ENCODE data around the gene PACS2.
A peak's percentile ranks its signal among the peaks of the same experiment; 100 is the strongest.
"Not testable (repeated sequence)": the region's sequence is repeated elsewhere in the genome, so short reads cannot be mapped to it uniquely, and the experiment has no call there.

Gene PACS2

DNA sequence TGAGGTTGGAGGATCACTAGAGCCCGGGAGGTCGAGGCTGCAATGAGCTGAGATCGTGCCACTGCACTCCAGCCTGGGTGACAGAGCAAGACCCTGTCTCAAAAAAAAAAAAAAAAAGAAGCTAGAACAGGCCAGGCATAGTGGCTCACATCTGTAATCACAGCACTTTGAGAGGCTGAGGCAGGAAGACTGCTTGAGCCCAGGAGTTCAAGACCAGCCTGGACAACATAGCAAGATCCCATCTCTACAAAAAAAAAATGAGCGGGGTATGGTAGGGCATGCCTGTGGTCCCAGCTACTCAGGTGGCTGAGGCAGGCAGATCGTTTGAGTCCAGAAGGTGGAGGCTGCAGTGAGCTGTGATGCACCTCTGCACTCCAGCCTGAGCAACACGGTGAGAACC, 25.6 kb upstream of the PACS2 start:
- not testable (repeated sequence) for DNase-seq

- DNase-seq = peak; percentile 24
Observed at GRCh38 chr14:105290621-105291346, 23.8 kb upstream of the PACS2 start.

DNA sequence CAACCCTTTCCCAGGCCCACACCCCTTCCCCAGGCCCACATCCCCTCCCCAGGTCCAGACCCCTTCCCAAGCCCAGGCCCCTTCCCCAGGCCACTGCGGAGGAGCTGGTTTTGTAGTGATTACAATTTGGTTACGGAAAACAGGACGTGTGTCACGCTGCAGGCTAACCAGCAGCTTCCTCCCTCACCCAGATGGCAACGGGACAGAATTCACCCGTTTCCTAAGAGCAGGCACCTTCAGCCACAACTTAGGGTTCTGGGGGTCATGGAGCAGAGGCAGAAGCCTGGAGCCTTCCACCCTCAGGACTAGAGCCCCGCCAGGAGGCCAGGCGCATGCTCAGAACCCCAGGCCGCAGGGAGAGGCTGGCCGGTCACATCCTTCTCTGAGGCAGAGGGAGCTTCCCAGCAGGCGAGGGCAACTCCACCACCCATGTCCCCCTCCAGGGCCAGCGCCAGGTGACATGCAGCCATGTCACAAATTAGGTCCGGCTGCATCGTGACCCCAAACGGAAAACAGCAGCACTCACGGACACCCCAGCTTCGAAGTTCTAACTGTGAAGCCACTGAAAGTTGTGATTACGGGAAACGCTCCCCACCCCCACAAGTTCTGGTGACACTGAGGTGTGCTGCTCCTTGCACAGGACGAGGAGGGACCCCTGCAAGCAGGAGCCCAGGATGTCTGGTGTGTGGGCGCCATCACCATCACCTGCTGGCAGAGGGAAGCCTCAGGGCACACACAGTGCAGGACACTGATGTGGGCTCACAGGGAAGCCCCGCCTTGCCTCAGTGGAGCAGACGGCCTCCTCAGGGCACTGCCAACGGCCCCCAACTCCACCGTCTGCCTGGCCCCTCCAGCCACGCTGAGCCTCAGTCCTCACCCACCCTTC, 21.5 kb upstream of the PACS2 start:
- no peak for DNase-seq

DNA sequence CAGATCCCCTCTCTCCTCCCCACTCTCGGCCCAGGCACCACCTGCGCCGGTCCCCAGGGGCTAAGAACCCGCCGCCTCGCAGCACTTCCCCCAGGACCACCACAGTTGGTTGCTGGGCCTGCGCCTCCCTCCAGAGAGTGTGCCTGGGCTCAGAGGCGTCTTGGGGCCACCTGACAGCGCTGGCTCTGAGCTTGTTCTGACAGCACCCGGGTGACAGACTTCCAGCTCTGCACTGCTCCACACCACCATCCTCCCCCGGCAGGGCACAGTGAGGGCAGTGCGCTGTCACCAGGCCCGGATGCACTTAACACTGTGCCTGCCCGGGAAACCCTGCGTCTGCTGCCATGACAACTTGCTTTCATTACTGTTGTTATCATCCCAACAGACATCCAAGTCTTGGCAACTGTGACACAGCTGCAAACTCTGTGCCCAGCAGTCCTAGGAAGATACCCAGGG, 20.4 kb upstream of the PACS2 start:
- peak; percentile 85 for DNase-seq

DNA sequence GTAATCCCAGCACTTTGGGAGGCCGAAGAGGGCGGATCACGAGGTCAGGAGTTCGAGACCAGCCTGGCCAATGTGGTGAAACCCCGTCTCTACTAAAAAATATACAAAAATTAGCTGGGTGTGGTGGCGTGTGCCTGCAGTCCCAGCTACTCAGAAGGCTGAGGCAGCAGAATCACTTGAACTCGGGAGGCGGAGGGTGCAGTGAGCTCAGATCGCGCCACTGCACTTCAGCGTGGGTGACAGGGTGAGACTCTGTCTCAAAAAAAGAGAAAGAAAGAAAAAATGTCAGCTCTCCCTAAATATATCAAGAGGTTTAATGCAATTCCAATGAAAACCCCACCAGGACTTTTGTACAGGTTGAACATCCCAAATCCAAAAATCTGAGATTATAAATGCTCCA, 17.2 kb upstream of the PACS2 start:
- DNase-seq = not testable (repeated sequence)

- DNase-seq = no peak
Observed at GRCh38 chr14:105299654-105300541, 14.7 kb upstream of the PACS2 start.

- peak; percentile 91 for DNase-seq
Observed at GRCh38 chr14:105300542-105301102, 13.9 kb upstream of the PACS2 start, which contains the start of gene BRF1. BRF1 (minus strand) TSS chr14:105301001; CDS start chr14:105300629, 372 bp downstream.

DNA sequence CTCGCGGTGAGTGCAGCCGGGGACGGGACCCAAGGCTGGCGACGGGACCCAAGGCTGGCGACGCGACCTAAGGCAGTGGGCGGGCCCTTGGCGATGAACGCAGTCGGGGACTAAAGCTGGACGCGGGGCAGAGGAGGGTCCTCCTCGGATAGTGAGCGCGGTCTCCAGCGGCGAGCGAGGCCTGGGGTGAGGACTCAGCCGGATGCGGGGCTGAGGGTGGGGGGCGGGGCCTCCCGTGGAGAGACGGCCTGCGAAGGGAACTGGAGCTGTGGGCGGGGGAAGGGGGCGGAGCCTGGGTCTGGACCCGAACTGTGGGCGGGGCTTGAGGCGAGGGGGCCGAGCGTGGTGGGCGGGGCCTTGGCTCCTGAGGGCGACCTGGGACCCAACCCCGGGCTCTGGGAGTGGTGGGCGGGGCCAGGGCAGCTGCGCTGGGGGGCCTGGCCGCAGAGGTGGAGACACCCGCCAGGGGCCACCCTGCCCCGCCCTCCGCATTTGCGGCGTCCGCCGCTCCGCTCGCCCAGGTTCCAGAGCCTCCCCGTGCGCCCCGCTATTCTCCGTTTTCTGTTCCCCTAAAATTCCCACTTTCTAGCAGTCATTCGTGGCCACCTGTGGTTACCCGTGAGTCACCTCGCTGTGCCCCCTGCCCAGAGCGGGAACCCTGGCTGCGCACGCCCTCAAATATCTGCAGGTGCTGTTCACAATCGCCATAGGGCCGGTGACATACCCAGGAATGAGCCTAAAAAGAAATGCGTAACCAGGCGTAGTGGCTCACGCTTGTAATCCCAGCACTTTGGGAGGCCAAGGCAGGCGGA, 13.2 kb upstream of the PACS2 start:
- peak; percentile 93 for DNase-seq

DNA sequence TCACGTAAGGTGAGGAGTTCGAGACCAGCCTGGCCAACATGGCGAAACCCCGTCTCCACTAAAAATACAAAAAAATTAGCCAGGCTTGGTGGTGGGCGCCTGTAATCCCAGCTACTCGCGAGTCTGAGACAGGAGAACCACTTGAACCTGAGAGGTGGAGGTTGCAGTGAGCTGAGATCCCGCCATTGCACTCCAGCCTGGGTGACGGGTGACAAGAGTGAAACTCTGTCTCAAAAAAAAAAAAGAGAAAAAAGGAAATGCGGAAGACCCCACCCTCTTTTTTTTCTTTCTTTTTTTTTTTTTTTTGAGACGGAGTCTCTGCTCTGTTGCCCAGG, 12.7 kb upstream of the PACS2 start:
- DNase-seq = not testable (repeated sequence)

GRCh38 chr14:105303949-105304348, 10.6 kb upstream of the PACS2 start:
- DNase-seq = no peak

DNA sequence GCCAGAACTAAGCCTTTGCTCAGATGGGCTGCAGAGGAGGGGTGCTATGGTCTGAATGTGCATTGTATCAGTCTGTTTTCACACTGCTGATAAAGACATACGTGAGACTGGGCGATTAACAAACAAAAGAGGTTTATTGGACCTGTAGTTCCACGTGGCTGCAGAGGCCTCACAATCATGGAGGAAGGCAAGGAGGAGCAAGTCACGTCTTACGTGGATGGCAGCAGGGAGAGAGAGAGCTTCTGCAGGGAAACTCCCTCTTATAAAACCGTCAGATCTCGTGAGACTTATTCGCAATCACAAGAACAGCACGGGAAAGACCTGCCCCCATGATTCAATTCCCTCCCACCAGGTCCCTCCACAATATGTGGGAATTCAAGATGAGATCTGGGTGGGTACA, 10.0 kb upstream of the PACS2 start:
- DNase-seq = no peak

DNA sequence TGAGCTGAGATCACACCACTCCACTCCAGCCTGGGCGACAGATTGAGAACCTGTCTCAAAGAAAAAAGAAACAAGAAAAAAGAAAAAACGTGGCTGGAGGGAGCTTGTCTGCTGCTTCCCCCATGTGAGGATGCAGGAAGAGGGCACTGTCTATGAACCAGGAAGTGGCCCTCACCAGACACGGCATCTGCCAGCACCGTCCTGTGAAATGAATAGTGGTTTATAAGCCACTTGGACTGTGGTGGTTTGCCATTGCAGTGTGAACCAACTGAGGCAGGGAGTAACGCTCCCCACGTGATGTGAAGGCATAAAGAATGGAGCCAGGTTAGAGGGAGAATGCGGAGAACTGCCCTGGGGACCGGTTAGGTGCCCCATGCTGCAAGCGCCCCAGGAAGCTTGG, 9.2 kb upstream of the PACS2 start:
- no peak for DNase-seq

DNA sequence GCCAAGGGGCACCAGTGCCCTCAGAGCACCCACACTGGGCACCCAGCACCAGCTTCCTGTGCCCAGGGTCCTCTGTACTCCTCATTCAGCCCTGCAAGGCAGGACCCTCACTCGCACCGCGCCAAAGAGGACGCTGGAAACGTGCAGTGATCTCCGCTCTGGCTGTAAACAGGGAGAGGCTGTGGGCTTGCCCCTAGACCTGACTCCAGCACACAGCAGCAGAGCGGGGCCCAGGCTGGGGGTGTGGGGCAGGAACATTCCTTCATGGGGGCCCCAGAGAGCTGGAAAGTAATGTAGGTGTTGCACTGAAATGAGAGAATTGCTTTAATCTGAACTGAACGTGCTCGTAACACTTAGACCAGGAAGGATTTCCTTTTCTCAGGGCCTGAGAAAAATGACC, 8.8 kb upstream of the PACS2 start:
- no peak for DNase-seq

DNA sequence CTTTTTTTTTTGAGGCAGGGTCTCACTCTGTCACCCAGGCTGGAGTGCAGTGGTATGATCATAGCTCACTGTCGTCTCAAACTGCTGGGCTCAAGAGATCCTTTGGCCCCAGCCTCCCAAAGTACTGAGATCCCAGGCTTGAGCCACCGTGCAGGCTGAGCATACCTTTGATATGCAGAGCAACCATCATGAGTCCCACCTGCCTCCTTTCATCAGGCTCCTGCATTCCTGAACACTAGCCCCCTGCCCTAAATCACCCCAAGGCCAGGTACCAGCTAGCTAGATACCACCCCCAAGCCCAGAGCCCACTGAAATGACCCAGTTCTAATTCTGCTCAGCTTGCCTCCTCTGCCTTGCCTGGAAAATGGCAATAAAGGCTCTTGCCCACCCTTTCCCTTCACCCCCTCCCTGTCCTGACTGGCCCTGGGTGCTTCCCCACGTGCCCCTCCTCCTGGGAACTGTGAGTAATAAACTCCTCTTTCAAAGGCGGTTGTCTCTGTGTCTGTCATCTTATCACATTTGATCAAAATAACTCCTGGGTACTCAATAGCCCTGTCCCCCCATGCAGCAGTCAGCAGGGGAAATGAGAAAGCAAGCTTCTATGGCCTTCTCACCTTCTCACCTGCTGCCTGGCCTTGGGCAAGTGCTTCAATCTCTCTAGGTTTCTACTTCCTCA, 7.4 kb upstream of the PACS2 start:
- no peak for DNase-seq

DNA sequence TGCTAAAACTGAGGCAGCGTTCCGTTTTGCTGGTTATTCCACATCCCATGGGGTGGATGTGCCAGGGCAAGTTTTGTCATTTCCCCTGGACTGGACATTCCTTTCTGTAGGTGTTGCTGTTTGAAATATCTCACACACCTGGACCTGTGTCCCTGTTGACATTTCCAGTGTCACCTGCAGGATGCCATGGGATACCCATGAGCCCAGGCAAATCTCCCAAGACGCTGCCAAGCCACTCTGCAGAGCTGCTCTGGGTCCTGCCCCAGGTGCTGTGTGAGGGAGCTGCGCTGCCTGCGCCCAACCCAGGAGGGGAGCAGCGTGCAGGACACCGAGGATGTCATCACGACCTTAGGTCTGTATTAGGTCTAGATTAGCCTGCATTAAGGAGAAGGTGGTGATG, 5.2 kb upstream of the PACS2 start:
- no peak for DNase-seq

DNA sequence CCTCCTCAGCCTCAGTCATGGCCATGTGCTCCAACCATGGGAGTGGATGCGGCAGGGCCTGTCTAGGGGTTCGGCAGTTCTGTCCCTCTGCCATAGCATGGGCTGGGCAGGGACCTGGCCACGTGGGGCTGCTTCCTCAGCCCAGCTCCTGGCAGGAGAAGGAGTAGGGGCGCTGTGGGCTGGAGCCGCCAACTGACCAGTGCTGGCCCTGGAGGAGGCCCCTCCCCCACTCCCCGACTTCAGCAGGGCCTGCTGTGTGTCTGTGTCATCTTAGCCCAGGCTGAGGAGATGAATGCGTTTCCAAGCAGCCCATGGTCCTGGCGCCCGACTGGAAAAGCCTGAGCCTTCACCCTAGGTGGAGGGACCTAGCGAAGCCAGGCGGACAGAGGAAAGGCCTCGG, 2.7 kb upstream of the PACS2 start:
- no peak for DNase-seq

GRCh38 chr14:105312973-105313372, 1.6 kb upstream of the PACS2 start:
- no peak for DNase-seq

DNA sequence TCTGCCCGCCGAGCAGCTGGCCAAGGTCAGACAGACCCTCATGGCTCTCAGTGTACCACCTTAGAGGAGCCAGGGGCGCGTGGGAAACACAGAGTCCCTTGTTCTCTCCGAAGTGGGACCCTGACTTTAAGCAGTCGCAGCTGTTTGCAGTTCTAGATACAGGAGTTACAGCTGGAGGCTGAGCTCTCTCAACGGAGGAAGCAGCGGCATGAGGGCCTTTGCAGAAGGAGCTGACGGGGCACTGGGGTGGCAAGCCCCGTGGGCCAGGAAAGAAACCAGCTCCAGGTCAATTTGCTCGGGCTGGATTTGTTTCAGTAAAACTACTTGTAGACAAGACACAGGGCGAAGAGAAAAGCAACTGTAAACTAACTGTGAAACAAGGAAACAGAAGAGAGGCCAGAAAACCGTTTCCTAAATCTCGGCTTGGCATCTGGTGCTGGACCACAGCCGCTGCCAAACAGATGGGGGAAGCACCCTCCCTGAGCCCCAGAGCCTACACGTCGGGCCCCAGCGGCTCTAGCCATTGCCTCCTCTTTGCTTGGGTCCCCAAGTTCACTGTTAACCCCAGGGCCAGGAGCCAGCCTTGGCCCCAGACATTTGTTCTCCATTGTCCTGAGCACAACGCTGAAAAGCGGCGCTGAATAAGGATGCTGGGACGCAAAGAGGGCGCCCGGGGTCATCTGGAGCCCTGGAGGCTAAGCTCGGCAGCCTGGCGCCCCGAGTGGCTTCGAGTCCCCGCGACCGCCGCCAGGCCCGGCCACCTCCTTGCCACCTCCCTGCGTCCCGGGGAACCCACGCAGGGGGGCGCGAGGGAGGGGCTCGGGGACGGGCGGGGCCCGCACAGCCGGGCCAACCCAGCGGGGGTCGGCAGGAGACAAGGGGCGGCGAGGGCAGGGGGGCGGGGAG, 914 bp upstream of the PACS2 start:
- peak; percentile 35 for DNase-seq

- DNase-seq = no peak
Observed at GRCh38 chr14:105315211-105315721, 718 bp downstream of the PACS2 start.
